GM18498 (cell line): ENCODE measurements around the gene FRMD1.

Experiments used
- ATAC-seq: cut with Tn5 transposase; IDR thresholded peaks from one replicate; pipeline ENCODE4 v1.9.1; 2021; ENCODE audit warnings: mild to moderate bottlenecking, moderate library complexity; ENCODE audit not compliant: unreplicated experiment

Gene FRMD1

GRCh38 chr6:168029459-168030217, 49.4 kb downstream of the FRMD1 start:
- ATAC-seq: no peak

DNA sequence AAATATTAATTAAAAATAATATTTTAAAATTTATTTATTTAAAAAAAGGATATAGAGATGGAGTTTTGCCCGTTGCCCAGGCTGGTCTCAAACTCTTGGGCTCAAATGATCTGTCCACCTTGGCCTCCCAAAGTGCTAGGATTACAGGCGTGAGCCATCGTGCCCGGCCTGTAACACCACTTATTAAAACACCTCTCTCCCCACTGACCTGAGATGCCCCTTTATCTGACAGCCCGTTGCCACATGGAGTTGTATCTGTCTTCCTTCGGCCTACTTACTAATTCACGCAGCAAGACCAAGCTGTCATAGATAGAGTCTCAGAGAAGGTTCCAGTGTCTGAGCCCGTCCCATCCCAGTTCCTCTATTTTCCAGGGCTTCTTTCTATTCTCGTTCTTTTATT, 50.8 kb downstream of the FRMD1 start:
- no peak for ATAC-seq

DNA sequence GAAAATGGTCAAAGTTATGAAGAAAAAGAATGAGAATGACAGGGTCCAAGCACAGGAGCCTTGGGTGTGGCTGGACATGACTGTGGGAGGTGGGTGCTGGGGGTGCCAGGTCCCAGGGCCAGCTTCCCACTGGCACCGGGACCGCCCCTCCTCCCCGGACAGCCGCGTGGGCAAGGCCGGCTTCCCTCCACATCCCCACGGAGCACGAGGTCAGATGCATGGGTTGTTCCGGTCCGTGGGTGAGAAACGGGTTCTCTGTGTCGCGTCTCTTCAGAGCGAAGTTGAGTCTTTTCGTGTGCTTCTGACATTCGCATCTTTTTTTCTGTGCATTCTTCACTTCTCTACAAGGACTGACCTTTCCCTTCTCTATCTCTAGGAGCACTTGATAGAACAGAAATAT, 51.5 kb downstream of the FRMD1 start:
- no peak for ATAC-seq

DNA sequence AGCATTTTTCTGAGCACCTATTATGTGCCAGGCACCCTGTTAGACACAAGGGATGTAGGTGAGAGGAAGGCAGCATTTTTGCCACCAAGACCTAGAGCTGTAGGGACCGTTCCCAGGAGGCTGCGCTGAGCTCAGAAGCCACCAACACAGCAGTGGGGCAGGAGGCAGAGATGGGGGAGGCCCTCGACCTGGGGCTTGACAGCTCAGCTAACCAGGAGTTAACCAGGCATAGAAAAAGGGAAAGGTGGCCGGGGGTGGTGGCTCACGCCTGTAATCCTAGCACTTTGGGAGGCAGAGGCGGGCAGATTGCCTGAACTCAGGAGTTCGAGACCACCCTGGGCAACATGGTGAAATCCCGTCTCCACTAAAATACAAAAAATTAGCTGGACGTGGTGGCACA, 52.1 kb downstream of the FRMD1 start:
- no peak for ATAC-seq

DNA sequence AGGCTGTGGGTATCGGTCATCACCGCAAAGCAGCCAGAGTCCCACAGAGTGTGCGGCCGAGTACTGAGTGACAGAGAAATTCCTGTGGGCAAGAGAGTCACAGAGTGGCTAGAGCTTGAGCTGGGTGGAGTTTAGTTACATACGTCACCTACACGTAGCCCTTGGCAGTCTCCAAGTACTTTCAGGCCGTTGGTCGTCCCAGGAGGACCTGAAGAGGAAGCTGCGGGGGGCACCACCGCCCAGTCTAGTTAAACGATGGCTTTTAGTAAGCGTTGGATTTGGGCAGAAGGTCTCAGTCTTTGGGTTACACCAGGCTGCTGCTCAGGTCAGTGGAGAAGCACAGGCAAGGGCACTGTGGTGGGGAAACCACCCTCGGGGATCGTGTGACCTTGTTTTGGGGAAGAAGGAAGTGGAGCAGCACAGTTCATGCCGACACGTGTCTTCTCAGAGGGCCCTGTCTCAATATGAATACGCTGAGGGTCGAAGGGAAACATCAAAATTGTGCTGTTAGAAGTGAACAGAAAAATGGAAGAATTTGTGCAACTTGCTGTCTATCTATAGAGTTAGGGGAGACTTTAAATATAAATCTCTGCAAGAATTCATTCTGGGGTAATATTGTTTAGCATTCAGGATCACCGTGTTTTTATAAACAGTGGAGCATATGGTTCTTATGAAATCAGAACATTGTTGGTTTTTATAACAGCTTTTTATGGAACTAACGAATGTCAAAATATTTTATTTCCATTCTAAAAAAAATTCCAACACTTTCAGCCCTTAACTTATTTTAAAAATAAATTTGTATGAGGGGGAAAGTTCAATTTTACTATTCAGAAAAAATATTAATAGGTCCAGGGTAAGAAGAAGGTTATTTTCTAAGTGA, 52.9 kb downstream of the FRMD1 start:
- ATAC-seq: no peak

DNA sequence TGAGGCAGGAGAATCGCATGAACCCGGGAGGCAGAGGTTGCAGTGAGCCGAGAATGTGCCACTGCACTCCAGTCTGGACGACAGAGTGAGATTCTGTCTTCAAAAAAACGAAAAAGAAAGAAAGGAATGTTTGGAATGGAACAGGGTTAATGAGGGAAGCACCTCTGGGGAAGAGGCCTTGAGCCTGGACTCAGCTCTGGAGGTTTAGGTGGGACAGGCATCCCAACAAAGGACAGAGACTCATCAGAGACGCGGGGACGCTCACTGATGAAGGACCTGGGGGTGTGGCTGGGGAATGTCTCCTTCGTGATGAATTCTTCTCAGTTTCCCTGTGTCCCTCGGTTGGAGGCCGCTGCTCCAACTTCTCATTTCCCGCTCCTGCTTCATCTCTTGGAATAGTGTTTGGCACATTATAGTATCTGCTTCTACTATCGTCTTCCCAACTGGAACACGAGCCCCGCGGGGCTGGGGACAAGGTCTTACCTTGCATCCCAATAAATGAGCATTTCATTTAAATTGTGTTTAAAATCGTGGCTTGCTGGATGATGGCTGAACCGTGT, 54.0 kb downstream of the FRMD1 start:
- ATAC-seq: no peak

DNA sequence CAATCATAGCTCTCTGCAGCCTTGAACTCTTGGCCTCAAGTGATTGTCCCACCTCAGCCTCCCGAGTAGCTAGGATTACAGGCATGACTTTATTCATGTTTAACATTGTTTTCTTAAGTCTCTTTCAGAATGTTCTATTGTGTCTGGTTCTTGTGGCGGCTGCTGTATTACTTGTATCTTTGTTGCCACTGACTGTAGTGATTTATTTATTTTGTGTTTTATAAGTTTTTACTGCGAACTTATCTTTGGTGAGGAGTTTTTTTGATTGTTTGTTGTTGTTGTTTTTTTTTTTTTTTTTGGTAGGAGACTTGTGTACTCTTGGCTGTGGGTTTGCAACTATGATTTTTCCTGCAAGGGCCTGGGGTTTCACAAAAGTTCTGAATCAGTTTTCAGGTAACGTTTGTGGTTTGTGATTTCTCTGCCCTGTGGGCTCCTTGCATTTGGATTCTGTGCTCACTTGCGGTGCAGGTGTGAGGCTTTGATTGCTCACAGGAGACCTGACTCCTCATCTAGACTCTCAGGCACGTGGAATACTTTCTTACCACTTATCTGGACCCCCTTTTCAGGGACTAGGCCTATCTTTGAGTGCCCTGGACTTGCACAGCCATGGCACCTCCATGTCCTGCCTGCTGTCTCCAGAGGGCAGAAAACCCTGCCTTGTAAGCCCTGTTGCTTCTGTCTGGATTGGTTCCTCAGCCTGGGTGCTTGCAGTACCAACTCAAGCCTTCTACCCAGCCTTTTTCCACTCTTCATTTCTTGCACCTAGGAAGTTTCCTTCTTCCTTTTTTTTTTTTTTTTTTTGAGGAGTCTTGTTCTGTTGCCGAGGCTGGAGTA, 56.3 kb downstream of the FRMD1 start:
- no peak for ATAC-seq

DNA sequence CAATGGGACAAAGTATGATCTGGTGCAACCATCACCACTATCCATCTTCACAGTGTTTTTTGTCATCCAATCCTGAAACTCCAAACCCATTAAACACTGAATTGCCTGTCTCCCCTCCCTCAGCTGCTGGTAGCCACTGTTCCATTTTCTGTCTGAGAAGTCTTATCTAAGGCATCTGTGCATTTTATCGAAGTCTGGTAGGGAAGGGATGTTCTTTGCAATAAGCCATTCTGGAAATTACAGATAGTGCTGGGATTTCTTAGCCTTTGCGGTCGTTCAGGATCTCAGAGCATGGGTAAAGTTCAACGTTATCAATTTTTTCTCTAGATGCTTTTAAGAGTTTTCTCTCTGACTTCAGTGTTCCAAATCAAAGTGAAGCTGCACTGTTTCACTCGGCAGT, 57.4 kb downstream of the FRMD1 start:
- no peak for ATAC-seq

- ATAC-seq: no peak
Measured at GRCh38 chr6:168020242-168020641, 58.8 kb downstream of the FRMD1 start.

DNA sequence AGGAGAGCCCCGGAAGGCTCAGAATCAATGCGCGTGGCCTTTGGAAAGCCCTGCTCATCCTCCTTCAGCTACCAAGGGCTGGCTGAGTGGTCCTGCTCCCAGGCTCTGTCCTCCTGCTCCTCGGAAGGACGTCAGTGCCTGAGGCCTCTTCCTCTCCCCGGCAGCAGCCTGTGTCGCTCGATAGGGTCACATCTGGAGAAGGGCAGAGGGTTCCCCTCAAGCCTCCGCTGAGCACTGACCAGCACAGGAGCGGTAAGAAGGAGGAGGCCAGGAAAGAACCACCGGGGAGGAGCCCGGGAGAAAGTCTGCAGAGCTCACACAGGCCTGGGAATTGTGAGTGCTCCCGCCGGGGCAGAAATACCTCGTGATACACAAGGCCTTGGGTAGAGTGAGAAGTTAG, 60.3 kb downstream of the FRMD1 start:
- ATAC-seq: no peak

DNA sequence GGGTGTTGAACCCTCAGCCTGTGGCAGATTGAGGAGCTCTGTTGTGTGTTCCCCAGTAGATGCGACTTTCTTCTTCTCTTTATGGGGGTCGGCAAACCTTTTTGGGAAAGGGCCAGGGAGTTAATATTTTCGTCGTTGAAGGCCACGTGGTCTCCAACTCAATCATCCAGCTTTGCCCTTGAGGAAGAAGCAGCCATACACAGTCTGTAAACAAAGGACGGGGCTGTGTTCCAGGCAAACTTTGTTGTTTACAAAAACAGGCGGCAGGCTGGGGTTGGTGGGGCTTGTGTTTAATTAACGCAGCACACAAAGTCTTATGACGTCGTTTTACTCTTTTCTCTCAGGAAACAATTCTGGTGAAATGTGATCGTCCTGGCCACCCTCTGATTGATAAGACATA, 61.4 kb downstream of the FRMD1 start:
- ATAC-seq: no peak

DNA sequence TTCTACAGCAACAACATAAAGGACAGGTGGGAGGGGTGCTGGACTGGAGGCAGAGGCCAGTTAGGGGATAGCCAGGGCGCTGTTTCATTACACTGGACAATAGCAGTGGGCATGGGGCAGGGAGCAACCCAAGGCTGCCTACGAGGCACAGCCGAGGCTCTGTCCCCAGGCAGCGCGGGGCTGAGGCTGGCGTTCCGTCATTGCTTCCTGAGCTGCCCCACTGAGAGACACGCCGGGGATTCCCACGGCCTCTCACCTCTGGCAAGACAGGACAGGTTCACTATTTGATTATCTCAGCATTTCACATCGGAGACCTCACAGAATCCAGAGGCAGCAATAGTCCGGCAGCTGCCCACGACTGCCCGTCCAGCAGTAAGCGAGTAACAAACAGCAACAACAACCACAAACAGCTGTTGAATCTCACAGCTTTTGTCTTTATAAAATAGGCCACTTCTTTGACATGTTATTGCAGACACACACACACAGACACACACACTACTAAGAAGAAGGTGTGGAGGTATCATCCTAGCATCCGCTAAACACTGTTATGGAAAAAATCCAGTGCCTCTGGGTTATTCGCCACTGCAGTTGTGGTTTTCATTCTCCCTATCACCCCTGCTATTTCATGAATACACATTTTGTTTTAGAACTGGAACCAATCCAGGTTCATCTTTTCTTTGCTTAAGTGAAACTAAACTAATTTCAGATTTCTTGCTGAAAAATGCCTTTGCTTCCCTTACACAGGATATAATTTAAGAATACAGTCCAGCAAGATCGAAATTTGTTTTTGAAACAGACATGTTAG, 62.1 kb downstream of the FRMD1 start:
- ATAC-seq: no peak

DNA sequence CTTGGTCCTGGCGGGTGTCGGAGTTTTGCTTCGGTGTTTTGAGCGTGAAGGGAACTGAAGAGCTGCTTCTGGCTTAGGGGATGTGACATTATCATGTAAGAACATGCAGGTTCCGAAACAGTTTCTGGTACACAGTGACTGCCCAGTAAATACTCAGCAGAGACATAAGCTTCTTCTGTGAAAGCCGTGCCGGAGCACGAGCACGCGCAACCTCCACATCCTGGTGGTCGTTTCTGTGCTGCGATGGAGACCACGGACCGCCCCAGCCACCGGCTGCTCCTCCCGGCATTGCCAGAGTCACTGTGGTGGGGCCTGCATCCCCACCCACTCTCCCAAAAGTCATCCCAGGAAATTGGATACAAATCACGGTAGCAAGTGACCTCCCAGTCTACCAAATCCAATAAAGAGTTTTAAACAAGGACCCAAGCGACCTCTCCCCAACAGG, 62.8 kb downstream of the FRMD1 start:
- ATAC-seq: no peak

DNA sequence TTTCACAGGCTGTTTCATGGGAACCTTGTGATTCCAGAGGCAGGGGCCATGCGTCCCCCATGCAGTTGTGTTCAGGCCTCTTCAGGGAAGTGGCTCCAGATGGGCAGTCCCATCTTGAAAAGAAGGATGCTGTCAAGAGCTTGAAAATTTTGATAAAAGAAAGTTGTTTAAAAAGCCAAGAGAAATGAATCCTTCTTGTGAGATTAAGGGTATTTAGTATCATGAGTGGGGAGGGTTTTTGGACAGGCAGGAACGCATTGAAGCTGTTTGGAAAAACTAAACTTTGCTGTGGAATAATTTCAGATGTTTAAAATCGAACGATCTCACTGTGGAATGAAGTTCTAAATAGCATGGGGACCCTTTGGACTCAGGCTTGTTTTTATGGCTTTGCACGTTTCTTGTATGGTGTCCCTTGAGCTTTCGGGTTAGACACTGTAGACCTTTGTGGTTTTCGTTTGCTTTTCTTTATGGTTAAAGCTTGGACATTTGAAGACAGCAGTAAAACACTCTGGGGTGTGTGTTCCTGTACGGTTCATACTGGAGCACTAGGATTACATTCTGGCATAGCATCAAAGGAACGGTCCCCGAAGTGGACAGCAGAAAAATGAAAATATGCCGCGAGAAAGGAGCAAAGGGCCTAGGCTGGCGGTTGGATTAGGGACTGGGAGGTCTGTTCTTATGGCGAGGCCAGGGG, 63.4 kb downstream of the FRMD1 start:
- ATAC-seq: no peak

- ATAC-seq: no peak
Measured at GRCh38 chr6:168015009-168015408, 64.0 kb downstream of the FRMD1 start.

GRCh38 chr6:168014428-168014827, 64.6 kb downstream of the FRMD1 start:
- ATAC-seq: no peak

GRCh38 chr6:168013250-168013915, 65.6 kb downstream of the FRMD1 start:
- no peak for ATAC-seq

DNA sequence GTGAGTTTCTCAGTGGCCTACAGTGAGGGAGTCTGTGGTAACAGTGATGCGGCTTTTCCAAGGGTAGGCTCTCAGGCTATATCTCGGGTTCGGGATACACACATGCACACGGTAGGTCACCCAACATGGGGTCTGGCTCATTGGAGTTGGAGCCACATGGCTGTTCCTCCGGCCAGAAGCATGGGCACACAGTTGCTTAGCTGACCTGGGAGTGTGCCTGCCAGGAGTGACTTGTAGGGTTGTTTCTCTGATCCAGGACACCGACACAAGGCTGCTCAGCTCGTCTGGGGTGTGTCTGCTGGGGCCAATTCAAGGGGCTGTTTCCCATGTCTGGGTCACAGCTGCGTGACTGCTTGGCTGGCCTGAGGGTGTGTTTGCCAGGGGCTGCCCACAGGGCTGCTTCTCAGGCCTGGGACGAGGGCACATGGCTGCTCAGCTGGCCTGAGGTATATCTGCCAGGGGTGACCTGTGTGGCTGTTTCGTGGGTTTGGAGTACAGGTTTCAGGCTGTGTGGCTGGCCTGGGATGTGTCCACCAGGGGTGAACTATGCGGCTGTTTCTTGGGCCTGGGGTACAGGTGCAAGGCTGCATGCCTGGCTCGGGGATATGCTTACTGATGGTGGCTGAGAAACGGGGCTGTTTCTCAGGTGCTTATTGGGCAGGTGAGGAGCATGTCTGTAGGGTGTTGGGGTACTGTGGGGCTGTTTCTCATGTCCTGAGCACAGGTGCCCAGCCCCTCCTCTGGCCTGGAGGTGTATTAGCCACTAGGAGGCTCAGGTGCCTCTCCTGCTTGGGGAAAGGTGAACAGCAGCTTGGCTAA, 66.4 kb downstream of the FRMD1 start:
- no peak for ATAC-seq
